ENCODE data around the gene CGB1.

The CGB1 gene

DNA sequence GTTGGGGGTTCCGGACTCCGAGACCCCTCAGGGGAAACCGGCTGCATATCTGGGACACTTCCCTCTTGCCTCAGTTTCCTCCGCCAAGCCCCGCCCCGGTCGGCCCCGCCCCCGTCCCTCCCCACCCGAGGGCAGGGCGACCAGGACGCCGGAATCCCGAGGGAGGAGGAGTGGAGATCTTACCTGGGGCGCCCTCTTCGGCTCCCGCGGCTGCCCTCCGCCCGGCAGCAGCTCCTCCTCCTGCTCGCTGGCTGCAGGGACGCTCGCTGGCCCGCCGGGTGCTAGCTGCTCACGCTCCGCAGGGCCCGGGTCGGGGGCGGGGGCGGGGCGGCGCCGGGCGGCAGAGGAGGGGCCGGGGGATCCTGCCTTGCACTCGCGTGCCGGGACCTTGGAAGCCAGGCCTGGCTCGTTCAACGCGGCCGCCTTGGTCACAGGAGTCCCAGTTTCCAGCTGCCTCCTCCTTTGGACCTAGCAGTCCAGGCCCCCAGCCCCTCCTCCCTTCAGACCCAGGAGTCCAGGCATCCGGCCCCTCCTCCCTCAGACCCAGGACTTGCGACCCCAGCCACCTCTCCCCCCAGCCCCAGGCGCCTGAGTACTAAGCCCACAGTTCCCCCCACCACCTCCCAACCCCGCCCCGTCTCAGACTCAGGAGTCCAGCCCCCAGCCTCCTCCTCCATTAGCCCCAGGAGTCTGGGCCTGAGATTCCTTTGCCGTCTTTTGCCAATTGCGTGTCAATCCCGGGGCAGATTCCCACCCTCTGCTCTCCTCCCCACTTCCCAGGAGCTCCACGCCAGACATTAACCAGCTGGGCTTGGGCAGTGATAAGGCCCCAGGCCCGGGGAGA is 28.3 kb upstream of the CGB1 start, which contains the start of gene NTF4 (continued):
- TF ChIP-seq ZNF274 (IDR thresholded peaks at IDR 0.05; ENCODE audit: low read length) (no peak), ZNF274 (tag by site-specific recombination; IDR thresholded peaks at IDR 0.05; ENCODE audit: borderline replicate concordance) (no peak), ZNF169 (tag by site-specific recombination; IDR thresholded peaks at IDR 0.05) (no peak), ZNF544 (tag by site-specific recombination; IDR thresholded peaks at IDR 0.05) (no peak), SP7 (tag by site-specific recombination; IDR thresholded peaks at IDR 0.05) (0 out of 2 replicates have a peak, but pooled peaks have one; percentile 9), ZNF354C (tag by site-specific recombination; IDR thresholded peaks at IDR 0.05; ENCODE audit: borderline replicate concordance, low read depth) (no peak), YY2 (tag by site-specific recombination; IDR thresholded peaks at IDR 0.05) (no peak), ZNF792 (tag by site-specific recombination; IDR thresholded peaks at IDR 0.05) (no peak), ZNF121 (tag by site-specific recombination; IDR thresholded peaks at IDR 0.05) (no peak), GLI2 (tag by site-specific recombination; IDR thresholded peaks at IDR 0.05; ENCODE audit: borderline replicate concordance, low read depth) (no peak), EGR2 (tag by site-specific recombination; IDR thresholded peaks at IDR 0.05; ENCODE audit: low read depth) (no peak), ZBTB7A (tag by site-specific recombination; IDR thresholded peaks at IDR 0.05; ENCODE audit: low read depth) (no peak), ZNF776 (tag by site-specific recombination; IDR thresholded peaks at IDR 0.05; ENCODE audit: borderline replicate concordance) (no peak), ZNF404 (tag by site-specific recombination; IDR thresholded peaks at IDR 0.05) (no peak), ZBTB10 (tag by site-specific recombination; IDR thresholded peaks at IDR 0.05) (no peak)
- TF ChIP-seq, protein P1, sequence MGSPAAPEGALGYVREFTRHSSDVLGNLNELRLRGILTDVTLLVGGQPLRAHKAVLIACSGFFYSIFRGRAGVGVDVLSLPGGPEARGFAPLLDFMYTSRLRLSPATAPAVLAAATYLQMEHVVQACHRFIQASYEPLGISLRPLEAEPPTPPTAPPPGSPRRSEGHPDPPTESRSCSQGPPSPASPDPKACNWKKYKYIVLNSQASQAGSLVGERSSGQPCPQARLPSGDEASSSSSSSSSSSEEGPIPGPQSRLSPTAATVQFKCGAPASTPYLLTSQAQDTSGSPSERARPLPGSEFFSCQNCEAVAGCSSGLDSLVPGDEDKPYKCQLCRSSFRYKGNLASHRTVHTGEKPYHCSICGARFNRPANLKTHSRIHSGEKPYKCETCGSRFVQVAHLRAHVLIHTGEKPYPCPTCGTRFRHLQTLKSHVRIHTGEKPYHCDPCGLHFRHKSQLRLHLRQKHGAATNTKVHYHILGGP (tag by site-specific recombination; IDR thresholded peaks at IDR 0.05): no peak
- TF ChIP-seq, protein P2, sequence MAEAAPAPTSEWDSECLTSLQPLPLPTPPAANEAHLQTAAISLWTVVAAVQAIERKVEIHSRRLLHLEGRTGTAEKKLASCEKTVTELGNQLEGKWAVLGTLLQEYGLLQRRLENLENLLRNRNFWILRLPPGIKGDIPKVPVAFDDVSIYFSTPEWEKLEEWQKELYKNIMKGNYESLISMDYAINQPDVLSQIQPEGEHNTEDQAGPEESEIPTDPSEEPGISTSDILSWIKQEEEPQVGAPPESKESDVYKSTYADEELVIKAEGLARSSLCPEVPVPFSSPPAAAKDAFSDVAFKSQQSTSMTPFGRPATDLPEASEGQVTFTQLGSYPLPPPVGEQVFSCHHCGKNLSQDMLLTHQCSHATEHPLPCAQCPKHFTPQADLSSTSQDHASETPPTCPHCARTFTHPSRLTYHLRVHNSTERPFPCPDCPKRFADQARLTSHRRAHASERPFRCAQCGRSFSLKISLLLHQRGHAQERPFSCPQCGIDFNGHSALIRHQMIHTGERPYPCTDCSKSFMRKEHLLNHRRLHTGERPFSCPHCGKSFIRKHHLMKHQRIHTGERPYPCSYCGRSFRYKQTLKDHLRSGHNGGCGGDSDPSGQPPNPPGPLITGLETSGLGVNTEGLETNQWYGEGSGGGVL (tag by site-specific recombination; IDR thresholded peaks at IDR 0.05): peak; percentile 38; the same call in 1 of the 2 replicates
- TF ChIP-seq, protein P3, sequence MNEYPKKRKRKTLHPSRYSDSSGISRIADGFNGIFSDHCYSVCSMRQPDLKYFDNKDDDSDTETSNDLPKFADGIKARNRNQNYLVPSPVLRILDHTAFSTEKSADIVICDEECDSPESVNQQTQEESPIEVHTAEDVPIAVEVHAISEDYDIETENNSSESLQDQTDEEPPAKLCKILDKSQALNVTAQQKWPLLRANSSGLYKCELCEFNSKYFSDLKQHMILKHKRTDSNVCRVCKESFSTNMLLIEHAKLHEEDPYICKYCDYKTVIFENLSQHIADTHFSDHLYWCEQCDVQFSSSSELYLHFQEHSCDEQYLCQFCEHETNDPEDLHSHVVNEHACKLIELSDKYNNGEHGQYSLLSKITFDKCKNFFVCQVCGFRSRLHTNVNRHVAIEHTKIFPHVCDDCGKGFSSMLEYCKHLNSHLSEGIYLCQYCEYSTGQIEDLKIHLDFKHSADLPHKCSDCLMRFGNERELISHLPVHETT (tag by site-specific recombination; IDR thresholded peaks at IDR 0.05): no peak
